Stimulated activated CD4-positive, alpha-beta T cell treated with anti-CD3 and anti-CD28 coated beads, Interleukin-2, amount 100 ng/mL, for 24 hours (primary cell): ENCODE results near the gene LRRC53.

Source experiments
- DNase-seq, 2 donors: peaks; one replicate each; pipeline ENCODE4 v3.0.0-alpha.2; 2020

Gene LRRC53

DNA sequence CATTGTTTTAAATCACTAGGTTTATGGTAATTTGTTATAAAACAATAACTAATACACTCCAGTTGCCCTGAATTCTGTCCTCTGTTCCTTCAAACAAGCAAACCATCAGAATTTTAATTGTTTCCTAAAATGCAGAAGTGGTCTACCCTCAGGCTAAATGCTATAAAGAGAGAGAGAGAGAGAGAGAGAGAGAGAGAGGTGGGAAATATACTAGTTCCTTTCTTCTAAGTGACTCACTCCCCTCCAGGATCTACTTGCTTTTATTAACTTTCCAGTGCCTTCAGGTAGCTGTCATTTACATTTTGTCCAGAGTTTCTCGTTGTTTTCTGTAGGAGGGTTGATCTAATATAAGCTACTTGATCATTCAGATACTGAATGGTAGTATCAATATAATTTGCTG, 26.4 kb downstream of the LRRC53 start:
- DNase-seq, result no peak

- DNase-seq, result no peak
Observed at GRCh38 chr1:74485622-74486021, 26.8 kb downstream of the LRRC53 start.

- DNase-seq, result no peak
Observed at GRCh38 chr1:74481607-74482006, 30.8 kb downstream of the LRRC53 start.

DNA sequence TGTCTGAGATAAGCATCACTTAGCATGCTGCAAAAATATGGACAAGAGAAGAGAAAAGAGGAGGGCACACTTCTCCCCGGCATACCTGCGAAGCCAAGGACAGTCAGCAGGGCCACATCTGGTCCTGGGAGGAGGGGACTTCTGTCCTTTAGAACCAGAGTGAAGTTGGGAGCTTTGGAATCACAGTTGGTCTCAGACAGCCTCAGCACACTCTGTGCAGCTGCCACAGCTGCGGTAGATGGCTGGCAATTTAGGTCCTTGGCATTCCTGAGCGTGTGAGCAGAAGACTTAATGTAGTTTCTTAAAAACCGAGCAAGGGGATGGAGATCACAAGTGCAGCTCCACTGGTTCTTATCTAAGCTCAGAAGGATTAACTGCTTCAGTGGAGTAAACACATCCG, 32.3 kb downstream of the LRRC53 start:
- no peak for DNase-seq

DNA sequence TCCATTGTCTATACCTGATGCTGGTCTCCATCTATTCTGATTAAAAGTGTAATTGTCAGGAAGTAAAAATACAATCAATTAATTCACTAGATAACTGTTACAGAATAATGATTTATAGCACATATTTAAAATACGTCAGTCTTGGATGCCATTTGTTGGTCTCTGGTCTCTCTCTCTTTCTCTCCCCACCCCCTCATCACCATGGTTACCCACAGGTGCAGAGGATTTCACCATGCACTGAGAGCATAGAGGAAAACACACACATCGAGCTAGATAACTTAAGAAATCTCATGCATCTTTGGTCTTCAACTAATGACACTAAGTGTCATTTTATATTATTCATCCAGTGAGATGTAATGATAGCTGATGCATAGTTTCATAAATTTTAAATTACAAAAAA, 33.4 kb downstream of the LRRC53 start:
- no peak for DNase-seq

DNA sequence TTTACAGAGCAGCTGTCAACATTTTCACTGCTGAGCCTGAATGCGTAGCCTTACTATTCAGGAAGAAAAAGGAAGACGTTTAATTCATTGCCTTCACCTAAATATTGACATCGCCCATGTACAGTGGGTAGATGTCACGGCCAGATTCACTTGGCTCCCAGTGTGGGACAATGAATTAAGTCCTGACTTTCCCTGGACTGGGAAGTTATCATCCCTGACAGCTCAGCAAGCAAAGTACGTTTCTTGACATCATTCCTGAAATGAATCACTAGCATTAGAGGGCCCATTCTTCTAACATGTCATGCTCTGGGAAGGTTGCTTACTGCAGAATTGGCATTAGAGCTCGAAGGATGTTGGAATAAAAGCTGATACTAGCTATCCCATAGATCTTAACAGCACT, 37.8 kb downstream of the LRRC53 start:
- DNase-seq, result no peak

GRCh38 chr1:74471470-74471869, 40.9 kb downstream of the LRRC53 start:
- no peak for DNase-seq

DNA sequence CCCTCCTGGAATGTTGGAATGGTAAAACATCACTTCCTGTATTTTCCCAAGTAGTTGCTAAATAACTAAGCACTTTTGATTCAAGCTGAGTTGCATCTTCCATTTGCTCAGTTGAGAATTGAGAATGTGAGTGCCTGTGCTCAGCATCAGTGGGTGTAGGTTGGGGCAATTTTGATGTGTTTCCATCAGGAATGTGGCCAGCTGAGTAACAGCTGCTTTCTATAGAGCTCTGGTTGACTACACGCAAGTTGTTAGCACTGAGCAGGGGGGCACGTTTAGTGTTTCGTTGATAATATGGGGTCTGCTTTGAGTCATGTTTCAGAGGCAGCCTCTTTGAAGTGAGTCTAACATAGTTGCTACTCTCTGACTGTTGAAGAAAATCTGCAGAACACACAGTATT, 41.5 kb downstream of the LRRC53 start:
- no peak for DNase-seq

- no peak for DNase-seq
Observed at GRCh38 chr1:74470251-74470650, 42.2 kb downstream of the LRRC53 start.

DNA sequence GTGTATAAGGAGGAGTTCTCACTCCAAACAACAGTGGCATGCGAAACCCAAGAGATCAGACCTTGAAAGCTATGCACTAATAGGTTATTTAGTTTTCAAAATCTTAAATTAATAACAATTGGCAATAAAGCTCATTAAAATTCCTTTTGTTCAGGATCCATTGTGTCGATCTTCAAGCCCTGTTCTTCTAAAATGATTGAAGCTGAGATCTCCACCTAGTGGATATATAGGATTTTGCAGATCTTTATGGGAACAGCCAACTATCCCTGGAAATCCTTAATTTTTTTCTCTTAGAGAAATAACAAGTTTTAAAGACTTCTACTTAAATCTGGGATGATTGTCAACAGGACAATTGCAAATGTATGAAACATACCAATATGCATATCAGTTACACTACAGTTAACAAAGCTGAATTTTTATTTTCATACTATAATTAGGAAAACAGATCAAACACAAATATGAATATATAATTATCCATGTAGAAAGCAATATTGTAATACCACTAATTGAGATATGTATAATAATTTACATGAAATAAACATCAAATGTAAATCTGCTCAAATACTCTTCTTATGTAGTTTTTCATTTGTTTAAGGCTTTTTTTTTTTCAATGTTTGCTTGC, 43.3 kb downstream of the LRRC53 start:
- no peak for DNase-seq

- DNase-seq, result no peak
Observed at GRCh38 chr1:74467786-74468377, 44.5 kb downstream of the LRRC53 start.

DNA sequence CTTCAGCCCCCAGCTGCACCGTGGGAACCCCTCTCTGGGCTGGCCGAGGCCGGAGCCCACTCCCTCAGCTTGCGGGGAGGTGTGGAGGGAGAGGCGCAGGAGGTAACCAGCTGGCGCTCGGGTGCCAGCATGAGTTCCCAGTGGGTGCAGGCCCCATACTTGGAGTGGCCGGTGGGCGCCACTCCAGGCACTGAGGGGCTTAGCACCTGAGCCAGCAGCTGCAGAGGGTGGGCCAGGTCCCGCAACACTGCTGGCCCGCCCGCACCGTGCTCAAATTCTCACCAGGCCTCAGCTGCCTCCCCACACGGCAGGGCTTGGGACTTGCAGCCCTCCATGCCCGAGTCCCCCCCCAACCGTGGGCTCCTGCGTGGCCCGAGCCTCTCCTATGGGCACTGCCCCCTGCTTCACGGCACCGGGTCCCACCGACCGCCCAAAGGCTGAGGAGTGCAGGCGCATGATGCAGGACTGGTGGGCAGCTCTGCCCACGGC, 47.2 kb downstream of the LRRC53 start:
- DNase-seq, result no peak

DNA sequence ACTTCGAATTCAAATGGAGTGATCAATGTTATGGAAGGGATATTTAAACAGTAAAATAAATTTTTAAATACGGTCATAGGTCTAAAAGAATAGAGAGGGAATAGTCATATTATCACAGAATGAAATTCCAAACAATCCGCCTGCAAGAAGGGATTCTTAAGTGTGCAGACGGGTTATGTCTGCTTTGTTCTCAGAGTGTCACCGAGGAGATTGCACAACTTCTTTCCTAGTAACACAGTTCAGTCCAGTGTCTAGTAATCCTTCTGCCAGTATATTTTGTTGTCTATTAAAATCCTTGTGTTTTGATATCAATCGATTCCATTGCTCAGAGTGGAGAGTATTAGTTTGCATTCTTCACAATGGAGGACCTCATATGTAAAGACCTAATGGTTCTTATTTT, 48.4 kb downstream of the LRRC53 start:
- DNase-seq, result no peak

- DNase-seq, result no peak
Observed at GRCh38 chr1:74463333-74463988, 49.0 kb downstream of the LRRC53 start.

DNA sequence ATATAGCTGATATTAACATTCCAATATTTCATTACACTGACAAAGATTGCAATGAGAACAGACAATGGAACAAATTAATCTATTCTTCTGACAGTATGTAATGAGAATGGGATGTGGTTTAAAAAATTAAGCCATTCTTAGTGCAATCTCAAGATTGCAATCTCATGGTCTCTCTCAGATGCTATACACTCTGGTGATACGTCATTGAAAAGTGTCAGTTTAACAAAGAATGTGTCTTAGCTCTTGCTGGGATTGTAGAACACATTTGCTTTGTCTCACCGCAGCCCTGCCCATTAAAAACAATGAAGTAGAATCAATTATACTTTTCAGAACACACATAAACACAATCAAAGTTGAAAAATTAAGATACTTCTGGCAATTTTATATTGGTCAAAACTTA, 55.2 kb downstream of the LRRC53 start:
- DNase-seq, result no peak

DNA sequence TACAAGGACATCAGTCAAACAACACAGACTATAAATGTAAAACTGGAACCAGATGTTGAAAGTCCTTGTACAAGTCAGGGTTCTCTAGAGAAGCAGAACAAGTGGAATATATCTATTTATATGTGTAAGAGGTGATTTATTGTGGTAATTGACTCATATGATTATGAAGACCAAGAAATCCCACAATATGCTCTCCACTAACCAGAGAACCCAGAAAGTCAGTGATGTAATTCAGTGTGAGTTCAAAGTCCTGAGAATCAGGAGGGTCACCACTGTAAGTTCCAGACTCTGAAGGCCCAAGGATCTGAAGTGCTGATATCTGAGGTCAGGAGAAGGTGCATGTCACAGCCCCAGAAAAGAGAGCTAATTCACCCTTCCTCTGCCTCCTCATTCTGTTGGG, 57.0 kb downstream of the LRRC53 start:
- DNase-seq, result no peak

DNA sequence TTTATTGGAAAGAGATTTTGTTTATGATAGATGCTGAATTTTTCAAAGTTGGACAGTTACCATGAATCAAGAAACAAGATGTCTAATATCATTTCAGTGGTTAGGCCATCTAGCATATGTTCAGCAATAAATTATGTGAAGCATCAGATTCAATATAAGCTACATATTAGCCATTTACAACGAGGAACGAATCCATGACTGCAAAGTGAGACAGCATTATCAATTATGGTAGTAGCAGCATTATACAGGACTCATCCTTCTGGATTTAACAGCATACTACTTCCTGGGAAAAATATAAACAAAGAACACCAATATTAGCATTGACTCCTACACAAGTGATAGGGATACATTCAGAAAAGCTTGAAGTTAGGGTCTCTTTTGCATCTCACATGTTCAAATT, 59.1 kb downstream of the LRRC53 start:
- no peak for DNase-seq

DNA sequence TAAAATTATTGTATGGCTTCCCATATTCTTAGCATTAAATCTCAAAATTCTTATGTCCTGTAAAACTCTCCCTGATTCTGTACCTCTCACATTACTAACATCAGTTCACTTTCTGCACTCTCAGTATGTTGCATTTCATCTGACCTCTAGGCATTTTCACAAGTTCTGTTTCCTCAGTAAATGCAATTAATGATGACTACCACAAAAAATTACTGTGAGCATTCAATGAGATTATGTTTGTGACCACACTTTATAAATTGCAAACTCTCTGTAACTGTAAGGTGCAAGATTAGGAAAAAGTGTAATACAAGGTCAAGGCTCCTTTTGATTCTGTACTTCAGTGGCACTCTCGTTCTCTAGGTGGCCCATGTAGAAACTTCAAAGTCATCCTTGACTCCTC, 60.4 kb downstream of the LRRC53 start:
- DNase-seq, result no peak

DNA sequence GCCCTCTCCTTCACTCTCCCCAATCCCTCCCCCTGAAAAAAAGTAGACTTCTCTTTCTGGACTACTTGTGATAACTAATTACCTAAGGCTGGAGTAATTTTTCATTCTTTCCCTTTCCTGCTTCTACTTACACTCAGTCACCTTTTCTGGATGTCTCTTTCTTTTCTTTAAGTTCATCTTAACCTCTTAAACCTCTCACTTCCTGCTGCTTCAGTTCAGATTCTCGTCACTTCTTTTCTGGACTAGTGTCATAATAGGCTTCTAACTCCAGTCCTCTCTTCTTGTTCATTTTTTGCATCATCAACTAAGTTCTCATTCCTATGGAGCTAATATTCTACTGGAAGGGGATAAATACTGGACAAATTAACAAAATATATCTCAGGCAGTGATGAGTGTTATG, 75.4 kb downstream of the LRRC53 start:
- DNase-seq, result no peak

DNA sequence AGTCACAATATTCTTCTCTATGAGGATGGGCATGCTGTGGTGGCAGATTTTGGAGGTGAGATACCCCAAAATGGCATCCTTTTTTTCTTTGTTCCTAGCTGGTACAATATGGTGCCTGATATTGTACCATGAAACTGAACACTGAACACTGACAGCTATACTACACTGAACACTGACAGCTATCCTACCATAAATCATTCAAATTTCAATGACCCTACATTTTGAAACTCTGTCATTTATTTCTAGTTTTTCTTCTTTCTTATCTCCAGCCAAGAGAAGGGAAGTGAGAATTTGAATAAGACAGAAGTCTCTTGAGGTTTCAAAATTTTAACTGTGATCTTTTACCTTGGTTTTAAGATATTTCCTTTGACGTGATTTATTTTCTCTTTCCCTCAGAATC, 76.3 kb downstream of the LRRC53 start:
- DNase-seq, result no peak

DNA sequence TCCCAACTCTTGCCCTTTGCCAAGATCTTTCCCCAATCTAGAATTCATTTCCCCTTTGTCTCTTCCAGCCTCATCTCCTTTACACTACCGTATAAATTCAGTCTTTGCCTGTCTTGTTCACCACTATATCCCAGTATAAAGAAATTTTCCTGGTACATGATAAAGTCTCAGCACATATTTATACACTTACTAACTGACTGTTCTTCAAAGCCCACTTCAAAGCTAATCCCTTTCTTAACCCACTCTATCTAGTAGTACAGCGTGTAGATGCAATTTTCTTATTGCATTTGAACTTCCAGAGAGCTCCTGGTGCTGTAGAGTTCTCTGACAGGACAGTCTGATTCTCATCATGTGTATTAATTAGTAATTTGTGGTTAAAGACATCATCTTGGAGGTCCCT, 78.1 kb downstream of the LRRC53 start:
- DNase-seq, result no peak

DNA sequence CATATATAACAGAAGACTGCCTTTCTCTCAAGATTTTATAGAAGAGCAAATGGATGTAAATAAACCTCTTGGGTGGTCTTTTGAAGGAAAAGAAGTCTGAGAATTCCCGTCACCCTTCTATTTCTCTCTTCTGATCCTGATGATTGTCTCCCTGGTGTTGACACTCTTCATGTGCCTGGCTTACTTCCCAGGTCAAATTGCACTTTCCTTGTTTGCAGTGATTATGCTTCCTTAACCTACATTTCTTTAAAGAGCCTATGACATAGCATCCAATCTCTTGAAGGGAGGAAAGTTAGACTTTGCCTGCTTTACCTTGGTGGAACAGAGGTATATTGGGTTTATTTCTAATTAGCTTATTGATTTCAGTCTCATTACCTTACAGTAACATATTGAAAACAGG, 80.1 kb downstream of the LRRC53 start:
- DNase-seq, result no peak

GRCh38 chr1:74431531-74431930, 80.9 kb downstream of the LRRC53 start:
- no peak for DNase-seq

GRCh38 chr1:74430342-74430934, 82.0 kb downstream of the LRRC53 start:
- DNase-seq, result no peak
